C4-2B (cell line): Measurements from ENCODE around the gene ZNF275.
"Not testable (repeated sequence)": the region's sequence is repeated elsewhere in the genome, so short reads cannot be mapped to it uniquely, and the experiment has no call there.

ENCODE experiments used
- H3K27ac ChIP-seq: fragments of 450-650 bp; 2 replicates; pipeline ENCODE4 v1.5.1; 2017
- CTCF ChIP-seq: fragments of 450-650 bp; conservative IDR thresholded peaks from 2 replicates; pipeline ENCODE4 v1.5.1; 2017; ENCODE audit warnings: mild to moderate bottlenecking
- ZFX ChIP-seq: fragments of 450-650 bp; IDR thresholded peaks from 2 replicates; pipeline ENCODE4 v1.6.1; 2017

ZNF275 gene

GRCh38 chrX:153333821-153334653, at the start of gene ZNF275:
Gene ZNF275 (plus strand): TSS chrX:153334153. CDS start chrX:153336680, 2,527 bp downstream.
- TF ChIP-seq CTCF (no peak), ZFX (peak; percentile 83)
- peak within 1 kb of the TSS; percentile 92 for H3K27ac ChIP-seq

GRCh38 chrX:153285678-153286077, 48.3 kb upstream of the ZNF275 start:
- H3K27ac ChIP-seq = not testable (repeated sequence)

GRCh38 chrX:153288807-153289206, 45.1 kb upstream of the ZNF275 start:
- H3K27ac ChIP-seq = not testable (repeated sequence)

- not testable (repeated sequence) for H3K27ac ChIP-seq
These were observed 40.4 kb upstream of the ZNF275 start for GRCh38 chrX:153293485-153294071.

- TF ChIP-seq ZFX (no peak), CTCF (no peak)
- no peak overlapping the region for H3K27ac ChIP-seq
These were observed 36.6 kb upstream of the ZNF275 start for GRCh38 chrX:153297376-153297775.

GRCh38 chrX:153299855-153300254, 34.1 kb upstream of the ZNF275 start:
- TF ChIP-seq ZFX = no peak
- TF ChIP-seq CTCF = no peak
- H3K27ac ChIP-seq = no peak overlapping the region

- TF ChIP-seq ZFX = no peak
- no peak for TF ChIP-seq CTCF
These were observed 32.2 kb upstream of the ZNF275 start for GRCh38 chrX:153301746-153302145.

GRCh38 chrX:153302796-153303195, 31.2 kb upstream of the ZNF275 start:
- no peak for TF ChIP-seq ZFX
- no peak for TF ChIP-seq CTCF
- H3K27ac ChIP-seq = no peak overlapping the region

More at GRCh38 chrX:153301746-153302145, 32.2 kb upstream of the ZNF275 start:
- no peak overlapping the region for H3K27ac ChIP-seq
